OCI-M2 (cell line): Measurements from ENCODE around the gene PROS1.
A peak's percentile ranks its signal among the peaks of the same experiment; 100 is the strongest.

ENCODE experiments used
- DNase-seq: peaks from one replicate; lab custom pipeline; 2025; ENCODE audit not compliant: unreplicated experiment; lab: John Stamatoyannopoulos, UW

PROS1 gene

GRCh38 chr3:93973131-93974126 is at the start of gene PROS1:
TSS of gene PROS1 (minus strand) at chr3:93973896. CDS start at chr3:93973749, 147 bp downstream.
- peak; percentile 70 for DNase-seq

- no peak for DNase-seq
These were observed 46.6 kb upstream of the PROS1 start for GRCh38 chr3:94020293-94020692.

- DNase-seq, result no peak
These were observed 46.0 kb upstream of the PROS1 start for GRCh38 chr3:94019659-94020058.

GRCh38 chr3:94015025-94015424 is 41.3 kb upstream of the PROS1 start:
- no peak for DNase-seq

- DNase-seq, result no peak
These were observed 38.5 kb upstream of the PROS1 start for GRCh38 chr3:94012185-94012584.

GRCh38 chr3:94011233-94011711 is 37.6 kb upstream of the PROS1 start:
- no peak for DNase-seq

GRCh38 chr3:94009608-94010007 is 35.9 kb upstream of the PROS1 start:
- no peak for DNase-seq

- DNase-seq, result no peak
These were observed 34.6 kb upstream of the PROS1 start for GRCh38 chr3:94008253-94008652.

- no peak for DNase-seq
These were observed 30.7 kb upstream of the PROS1 start for GRCh38 chr3:94004301-94004910.

- DNase-seq, result no peak
These were observed 28.3 kb upstream of the PROS1 start for GRCh38 chr3:94001827-94002495.

- DNase-seq, result no peak
These were observed 27.5 kb upstream of the PROS1 start for GRCh38 chr3:94001191-94001590.

- no peak for DNase-seq
These were observed 20.4 kb upstream of the PROS1 start for GRCh38 chr3:93994056-93994455.

GRCh38 chr3:93992207-93992606 is 18.5 kb upstream of the PROS1 start:
- DNase-seq, result no peak

- no peak for DNase-seq
These were observed 17.9 kb upstream of the PROS1 start for GRCh38 chr3:93991631-93992030.

- DNase-seq, result no peak
These were observed 15.5 kb upstream of the PROS1 start for GRCh38 chr3:93989241-93989640.

GRCh38 chr3:93988764-93989163 is 15.1 kb upstream of the PROS1 start:
- no peak for DNase-seq

- DNase-seq, result no peak
These were observed 14.6 kb upstream of the PROS1 start for GRCh38 chr3:93988283-93988682.

GRCh38 chr3:93984618-93985017 is 10.9 kb upstream of the PROS1 start:
- no peak for DNase-seq

GRCh38 chr3:93983408-93983807 is 9.7 kb upstream of the PROS1 start:
- DNase-seq, result no peak

- DNase-seq, result no peak
These were observed 8.0 kb upstream of the PROS1 start for GRCh38 chr3:93981649-93982048.

- DNase-seq, result peak; percentile 51
These were observed 6.4 kb upstream of the PROS1 start, which contains the start of gene ARL13B for GRCh38 chr3:93979850-93980676. TSS of gene ARL13B (plus strand) at chr3:93980155. CDS start at chr3:93980424, 269 bp downstream.
